ENCODE measurements around the gene TRAPPC2B. TPM values are rescaled to one million over a fixed set of nuclear protein-coding genes. Genes with fewer than 3 reads are reported as not detected.

Gene TRAPPC2B
- total RNA-seq, 1 donor from 2014 or later = 10.2 TPM

- ChIA-PET POLR2A (no interaction called here), CTCF (no interaction called here)
- Mint-ChIP-seq H3K4me3 (no peak overlapping the region), H3K9me3 (peaks cover 10% of the 10 kb centered on the region), H3K4me1 (no peaks in the 10 kb centered on the region), H3K36me3 (ENCODE audit: low read depth) (peaks cover 32% of the 10 kb centered on the region), H3K27ac (no peak overlapping the region), H3K27me3 (no peaks in the 10 kb centered on the region)
- DNase-seq (no peak), ATAC-seq (ENCODE audit: low read depth) (no peak)
- intact Hi-C loops (cut with micrococcal nuclease) = no loop called here
- no peak for TF ChIP-seq CTCF (IDR thresholded peaks at IDR 0.05)
Observed at GRCh38 chr19:57334191-57334590, 29.2 kb upstream of the TRAPPC2B start.

- ATAC-seq (ENCODE audit: low read depth) (no peak), DNase-seq (no peak)
- TF ChIP-seq CTCF (IDR thresholded peaks at IDR 0.05) = no peak
- Mint-ChIP-seq H3K4me1 (no peaks in the 10 kb centered on the region), H3K9me3 (peaks cover 2% of the 10 kb centered on the region), H3K27ac (no peak overlapping the region), H3K4me3 (no peak overlapping the region), H3K27me3 (no peaks in the 10 kb centered on the region), H3K36me3 (ENCODE audit: low read depth) (peaks cover 4% of the 10 kb centered on the region)
- ChIA-PET POLR2A (no interaction called here), CTCF (interaction anchor here (0.7 kb wide), 1 partner anchor 53 kb away, joined by 3 read pairs; no protein-coding TSS in a partner anchor)
- intact Hi-C loops (cut with micrococcal nuclease) = no loop called here
Observed at GRCh38 chr19:57338877-57339276, 24.5 kb upstream of the TRAPPC2B start.

- DNase-seq (no peak), ATAC-seq (ENCODE audit: low read depth) (no peak)
- H3K9me3 Mint-ChIP-seq = peaks cover 2% of the 10 kb centered on the region
- H3K27ac Mint-ChIP-seq = no peak overlapping the region
- no peak overlapping the region for H3K4me3 Mint-ChIP-seq
- H3K27me3 Mint-ChIP-seq = peaks cover 3% of the 10 kb centered on the region
- ChIA-PET CTCF (no interaction called here), POLR2A (interaction anchor here (0.6 kb wide), 1 partner anchor 660 kb away, joined by 4 read pairs; no protein-coding TSS in a partner anchor)
- no peak for TF ChIP-seq CTCF (IDR thresholded peaks at IDR 0.05)
- no peaks in the 10 kb centered on the region for H3K4me1 Mint-ChIP-seq
- H3K36me3 Mint-ChIP-seq (ENCODE audit: low read depth) = no peaks in the 10 kb centered on the region
- intact Hi-C loops (cut with micrococcal nuclease) = no loop called here
Observed at GRCh38 chr19:57342582-57342981, 20.8 kb upstream of the TRAPPC2B start.

GRCh38 chr19:57348136-57348535 is 15.2 kb upstream of the TRAPPC2B start:
- Mint-ChIP-seq H3K27me3 (peaks cover 3% of the 10 kb centered on the region), H3K4me3 (no peak overlapping the region), H3K27ac (no peak overlapping the region), H3K4me1 (peaks cover 29% of the 10 kb centered on the region), H3K36me3 (ENCODE audit: low read depth) (peaks cover 21% of the 10 kb centered on the region), H3K9me3 (peaks cover 4% of the 10 kb centered on the region)
- intact Hi-C loops (cut with micrococcal nuclease) = no loop called here
- CTCF ChIA-PET = no interaction called here
- POLR2A ChIA-PET = interaction anchor here (0.6 to 0.7 kb wide), 2 partner anchors 50 to 873 kb away, joined by 3 to 9 read pairs; no protein-coding TSS in a partner anchor
- TF ChIP-seq CTCF (IDR thresholded peaks at IDR 0.05) = no peak
- DNase-seq (no peak), ATAC-seq (ENCODE audit: low read depth) (no peak)

GRCh38 chr19:57350877-57351805 is 12.2 kb upstream of the TRAPPC2B start, which contains the start of gene ZNF304:
TSS of gene ZNF304 (plus strand) at chr19:57351271. CDS start at chr19:57351665, 394 bp downstream.
- intact Hi-C loops (cut with micrococcal nuclease) = loop anchor here (1.0 to 5.0 kb wide), 5 partner anchors 12 to 111 kb away; partner anchors contain the start of genes TRAPPC2B, ZNF460, ZNF543 and ZNF547
- peak within 1 kb of the TSS; percentile 78 for H3K27ac Mint-ChIP-seq
- H3K9me3 Mint-ChIP-seq = peaks cover 12% of the 10 kb centered on the region
- peaks cover 3% of the 10 kb centered on the region for H3K27me3 Mint-ChIP-seq
- peaks cover 33% of the 10 kb centered on the region for H3K4me1 Mint-ChIP-seq
- CTCF ChIA-PET = no interaction called here
- TF ChIP-seq CTCF (IDR thresholded peaks at IDR 0.05) = no peak
- H3K4me3 Mint-ChIP-seq = peak within 1 kb of the TSS; percentile 94
- peak; percentile 100 for ATAC-seq (ENCODE audit: low read depth)
- peak; percentile 66 for DNase-seq
- POLR2A ChIA-PET = interaction anchor here (0.5 to 1.8 kb wide), 9 partner anchors 12 to 586 kb away, joined by 3 to 17 read pairs (median 5); partner anchors contain the start of genes TRAPPC2B, ZNF264, ZNF543 and ZNF547
- H3K36me3 Mint-ChIP-seq (ENCODE audit: low read depth) = peaks cover 51% of the 10 kb centered on the region

Measured in activated B cell treated with CpG ODN at 0.5 μM for 24 hours (primary cell).